GM12873 (cell line): ENCODE results near the gene SLC9A7.

ENCODE experiments used
- CTCF ChIP-seq: IDR thresholded peaks from 2 replicates; pipeline ENCODE4 v1.5.1; 2012; ENCODE audit warnings: low read depth, mild to moderate bottlenecking, moderate library complexity, low read length, control low read depth; ENCODE audit not compliant: insufficient read depth; ENCODE audit errors: missing control alignments

Gene SLC9A7

GRCh38 chrX:46554942-46555341 is 204.0 kb downstream of the SLC9A7 start:
- TF ChIP-seq CTCF = no peak

GRCh38 chrX:46553935-46554334 is 205.0 kb downstream of the SLC9A7 start:
- TF ChIP-seq CTCF = no peak

- TF ChIP-seq CTCF = no peak
Observed at GRCh38 chrX:46551494-46552128, 207.3 kb downstream of the SLC9A7 start.

- TF ChIP-seq CTCF = no peak
Observed at GRCh38 chrX:46549914-46550313, 209.0 kb downstream of the SLC9A7 start.
